ENCODE data around the gene USP32. TPM values are rescaled to one million over a fixed set of nuclear protein-coding genes. Genes with fewer than 3 reads are reported as not detected.

Gene USP32
- polyA plus RNA-seq, 1 donor (not counting 4 experiments of a cell fraction or from before 2014, with no cell fraction given), result 37.6 TPM

GRCh38 chr17:60372790-60373483 is 19.0 kb downstream of the USP32 start:
- TF ChIP-seq EZH2 (IDR thresholded peaks at IDR 0.05; ENCODE audit: low read length), result no peak
- TF ChIP-seq, protein P1, sequence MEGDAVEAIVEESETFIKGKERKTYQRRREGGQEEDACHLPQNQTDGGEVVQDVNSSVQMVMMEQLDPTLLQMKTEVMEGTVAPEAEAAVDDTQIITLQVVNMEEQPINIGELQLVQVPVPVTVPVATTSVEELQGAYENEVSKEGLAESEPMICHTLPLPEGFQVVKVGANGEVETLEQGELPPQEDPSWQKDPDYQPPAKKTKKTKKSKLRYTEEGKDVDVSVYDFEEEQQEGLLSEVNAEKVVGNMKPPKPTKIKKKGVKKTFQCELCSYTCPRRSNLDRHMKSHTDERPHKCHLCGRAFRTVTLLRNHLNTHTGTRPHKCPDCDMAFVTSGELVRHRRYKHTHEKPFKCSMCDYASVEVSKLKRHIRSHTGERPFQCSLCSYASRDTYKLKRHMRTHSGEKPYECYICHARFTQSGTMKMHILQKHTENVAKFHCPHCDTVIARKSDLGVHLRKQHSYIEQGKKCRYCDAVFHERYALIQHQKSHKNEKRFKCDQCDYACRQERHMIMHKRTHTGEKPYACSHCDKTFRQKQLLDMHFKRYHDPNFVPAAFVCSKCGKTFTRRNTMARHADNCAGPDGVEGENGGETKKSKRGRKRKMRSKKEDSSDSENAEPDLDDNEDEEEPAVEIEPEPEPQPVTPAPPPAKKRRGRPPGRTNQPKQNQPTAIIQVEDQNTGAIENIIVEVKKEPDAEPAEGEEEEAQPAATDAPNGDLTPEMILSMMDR (optimal IDR thresholded peaks at IDR 0.05 in 1 of 3, IDR thresholded peaks at IDR 0.05 in 1 of 3, conservative IDR thresholded peaks at IDR 0.05 in 1 of 3; ENCODE audit: extremely low read depth in 1 of 3, insufficient read depth in 2 of 3, low read length in 3 of 3), result no peak
- DNase-seq (ENCODE audit: low read depth, low spot score) (peak; percentile 46), FAIRE-seq (peak; percentile 69)
- Histone ChIP-seq H3K79me2 (ENCODE audit: control insufficient read depth, insufficient read depth, low read length) (peaks cover 37% of the 10 kb centered on the region), H3K4me1 (ENCODE audit: control insufficient read depth, extremely low read depth, insufficient read depth, low read length) (peaks cover 15% of the 10 kb centered on the region), H3K27me3 (ENCODE audit: control insufficient read depth, extremely low read depth, insufficient read depth, low read length) (no peaks in the 10 kb centered on the region), H4K20me1 (ENCODE audit: control insufficient read depth, extremely low read depth, insufficient read depth, low read length) (peaks cover 3% of the 10 kb centered on the region), H3K9me3 (ENCODE audit: control insufficient read depth, low read depth, low read length) (no peaks in the 10 kb centered on the region), H2AFZ (ENCODE audit: control insufficient read depth, low read length) (peak overlapping the region; percentile 65), H3K27ac (ENCODE audit: control insufficient read depth, insufficient read depth, low read length) (peak overlapping the region; percentile 96), H3K36me3 (ENCODE audit: control insufficient read depth in 2 of 2, extremely low read depth in 1 of 2, insufficient read depth in 2 of 2, low read length in 2 of 2) (peaks cover 0 to 2% of the 10 kb centered on the region in 2 experiments), H3K9ac (ENCODE audit: control insufficient read depth, extremely low read depth, insufficient read depth, low read length) (peak overlapping the region; percentile 65), H3K4me3 (ENCODE audit: control insufficient read depth in 2 of 3, extremely low read depth in 1 of 3, insufficient read depth in 2 of 3, low read depth in 1 of 3, low read length in 3 of 3) (peak overlapping the region in 2 of 3 experiments; percentile 30 to 55), H3K4me2 (ENCODE audit: control insufficient read depth, extremely low read depth, insufficient read depth, low read depth, low read length) (peak overlapping the region; percentile 90), H3K9me1 (ENCODE audit: control insufficient read depth, extremely low read depth, insufficient read depth, low read length) (peaks cover 2% of the 10 kb centered on the region)
- dilution Hi-C loops (cut with MboI; ENCODE audit: extremely low pct_ligation_motif_present, low sequenced_read_pairs), result no loop called here

- no peak overlapping the region for H3K9ac ChIP-seq (ENCODE audit: control insufficient read depth, extremely low read depth, insufficient read depth, low read length)
- peaks cover 46% of the 10 kb centered on the region for H3K79me2 ChIP-seq (ENCODE audit: control insufficient read depth, insufficient read depth, low read length)
- FAIRE-seq, result no peak
- H4K20me1 ChIP-seq (ENCODE audit: control insufficient read depth, extremely low read depth, insufficient read depth, low read length), result peaks cover 3% of the 10 kb centered on the region
- peaks cover 2% of the 10 kb centered on the region for H3K9me1 ChIP-seq (ENCODE audit: control insufficient read depth, extremely low read depth, insufficient read depth, low read length)
- no peak overlapping the region for H2AFZ ChIP-seq (ENCODE audit: control insufficient read depth, low read length)
- no peaks in the 10 kb centered on the region for H3K27me3 ChIP-seq (ENCODE audit: control insufficient read depth, extremely low read depth, insufficient read depth, low read length)
- dilution Hi-C loops (cut with MboI; ENCODE audit: extremely low pct_ligation_motif_present, low sequenced_read_pairs), result no loop called here
- no peaks in the 10 kb centered on the region for H3K9me3 ChIP-seq (ENCODE audit: control insufficient read depth, low read depth, low read length)
- H3K36me3 ChIP-seq (ENCODE audit: control insufficient read depth in 2 of 2, extremely low read depth in 1 of 2, insufficient read depth in 2 of 2, low read length in 2 of 2), result peaks cover 0 to 2% of the 10 kb centered on the region in 2 experiments
- peak overlapping the region; percentile 96 for H3K27ac ChIP-seq (ENCODE audit: control insufficient read depth, insufficient read depth, low read length)
- no peak overlapping the region for H3K4me3 ChIP-seq (ENCODE audit: control insufficient read depth in 2 of 3, extremely low read depth in 1 of 3, insufficient read depth in 2 of 3, low read depth in 1 of 3, low read length in 3 of 3)
- no peak for DNase-seq (ENCODE audit: low read depth, low spot score)
- peak overlapping the region; percentile 90 for H3K4me2 ChIP-seq (ENCODE audit: control insufficient read depth, extremely low read depth, insufficient read depth, low read depth, low read length)
- no peak for TF ChIP-seq EZH2 (IDR thresholded peaks at IDR 0.05; ENCODE audit: low read length)
- TF ChIP-seq, protein P1 (optimal IDR thresholded peaks at IDR 0.05 in 1 of 3, IDR thresholded peaks at IDR 0.05 in 1 of 3, conservative IDR thresholded peaks at IDR 0.05 in 1 of 3; ENCODE audit: extremely low read depth in 1 of 3, insufficient read depth in 2 of 3, low read length in 3 of 3), result no peak
- H3K4me1 ChIP-seq (ENCODE audit: control insufficient read depth, extremely low read depth, insufficient read depth, low read length), result peaks cover 15% of the 10 kb centered on the region
These were observed 20.0 kb downstream of the USP32 start for GRCh38 chr17:60371818-60372510.
